Embryonic facial prominence (tissue), 1 donor: Measurements from ENCODE around the gene ENPP7.

ENCODE experiments used
- DNase-seq: peaks from one replicate; pipeline ENCODE4 v3.0.0-alpha.2; 2016; ENCODE audit errors: extremely low spot score

ENPP7 gene

DNA sequence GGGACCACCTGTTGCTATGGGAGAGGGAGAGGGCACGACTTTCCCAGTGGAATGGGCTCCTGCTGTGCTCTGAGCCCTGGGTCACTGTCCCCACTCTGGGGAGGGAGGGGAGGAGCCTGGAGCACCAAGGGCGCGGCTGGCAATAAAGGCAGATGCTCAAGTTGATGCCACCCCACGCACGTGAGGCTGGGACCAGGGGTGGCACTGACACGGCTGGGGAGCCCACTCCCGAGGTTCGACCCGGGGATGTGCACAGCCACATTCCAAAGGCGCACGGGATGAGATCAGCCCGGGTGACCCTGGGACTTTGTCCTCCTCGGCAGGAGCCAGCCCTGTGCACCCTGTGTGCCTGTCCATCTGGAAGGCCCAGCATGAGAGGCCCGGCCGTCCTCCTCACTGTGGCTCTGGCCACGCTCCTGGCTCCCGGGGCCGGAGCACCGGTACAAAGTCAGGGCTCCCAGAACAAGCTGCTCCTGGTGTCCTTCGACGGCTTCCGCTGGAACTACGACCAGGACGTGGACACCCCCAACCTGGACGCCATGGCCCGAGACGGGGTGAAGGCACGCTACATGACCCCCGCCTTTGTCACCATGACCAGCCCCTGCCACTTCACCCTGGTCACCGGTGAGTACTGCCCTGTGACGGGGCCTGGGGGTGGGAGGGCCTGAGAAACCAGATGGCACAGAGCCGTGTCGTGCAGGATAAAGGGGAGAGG is at the start of gene ENPP7:
ENPP7 (plus strand) TSS at position 175 of the 715 bp plus-strand sequence; CDS start at position 372, 197 bp downstream.
- DNase-seq: no peak

DNA sequence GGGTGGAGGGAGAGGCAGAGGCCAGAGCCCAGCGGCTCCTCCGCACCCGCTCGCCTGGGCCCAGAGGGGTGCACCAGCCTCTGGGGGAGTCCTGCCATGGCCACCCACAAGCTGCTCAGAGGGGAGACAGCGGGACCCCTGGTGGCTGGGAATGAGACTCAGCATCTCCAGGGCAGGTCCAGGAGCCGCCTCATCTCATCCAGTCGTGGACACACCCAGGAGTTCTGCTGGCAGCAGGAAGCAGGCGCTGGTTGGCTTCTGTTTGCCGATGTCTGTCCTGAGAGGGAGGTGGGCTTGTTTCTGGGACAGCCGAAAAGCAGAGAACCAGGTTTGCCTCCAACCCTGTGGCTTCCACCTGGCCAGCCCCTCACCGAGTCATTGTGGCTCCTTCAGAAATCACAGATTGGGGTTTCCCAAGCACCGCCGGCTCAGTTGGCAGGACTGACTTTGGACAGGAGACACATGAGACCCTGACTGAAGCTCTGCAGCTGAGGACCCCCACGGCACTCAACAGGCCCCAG is 49.6 kb upstream of the ENPP7 start:
- DNase-seq: no peak

DNA sequence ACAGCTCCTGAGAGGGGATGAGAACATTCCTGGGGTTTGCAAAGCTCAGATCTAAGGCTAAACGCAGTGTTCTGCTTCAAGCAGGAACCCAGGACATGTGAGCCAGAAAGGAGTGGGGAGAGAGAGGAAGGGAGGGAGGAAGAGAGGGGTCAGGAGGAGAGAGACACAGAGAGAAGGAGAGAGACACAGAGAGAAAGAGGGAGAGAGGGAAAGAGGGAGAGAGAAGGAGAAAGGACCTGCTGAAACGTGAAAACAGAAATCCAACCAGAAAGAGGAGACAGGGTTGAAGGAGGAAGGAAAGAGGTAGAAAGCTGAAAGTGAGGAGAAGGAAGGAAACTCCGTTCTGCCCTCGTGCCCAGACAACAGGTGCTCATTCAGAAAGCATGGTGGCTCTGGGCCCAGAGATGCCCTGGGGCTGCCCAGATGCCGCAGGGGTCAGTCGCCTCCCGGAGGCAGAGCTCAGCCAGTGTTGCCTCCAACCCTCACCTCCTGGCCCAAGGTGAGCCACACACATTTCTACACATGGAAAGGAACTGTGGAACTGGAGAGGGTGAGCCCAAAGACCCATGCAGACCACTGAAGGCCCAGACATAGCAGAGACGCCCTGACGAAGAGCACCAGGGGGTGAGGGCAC is 49.0 kb upstream of the ENPP7 start:
- no peak for DNase-seq

DNA sequence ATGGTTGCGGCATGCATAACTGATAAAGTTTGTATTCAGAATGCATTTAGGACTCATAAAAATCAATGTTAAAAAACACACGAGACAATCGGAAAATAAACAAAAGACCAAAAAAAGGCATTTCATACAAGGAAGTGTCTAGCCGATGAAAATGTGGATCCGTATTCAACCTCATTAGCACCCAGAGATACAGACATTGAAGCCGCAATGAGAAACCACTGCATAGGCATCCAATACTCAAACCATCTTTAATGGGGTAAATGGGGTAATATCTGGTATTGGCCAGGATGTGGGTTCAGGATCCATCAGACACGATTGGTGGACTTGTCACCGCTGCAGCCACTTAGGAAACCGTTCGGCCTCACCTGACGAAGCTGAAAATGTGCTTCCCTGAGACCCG is 47.4 kb upstream of the ENPP7 start:
- no peak for DNase-seq

DNA sequence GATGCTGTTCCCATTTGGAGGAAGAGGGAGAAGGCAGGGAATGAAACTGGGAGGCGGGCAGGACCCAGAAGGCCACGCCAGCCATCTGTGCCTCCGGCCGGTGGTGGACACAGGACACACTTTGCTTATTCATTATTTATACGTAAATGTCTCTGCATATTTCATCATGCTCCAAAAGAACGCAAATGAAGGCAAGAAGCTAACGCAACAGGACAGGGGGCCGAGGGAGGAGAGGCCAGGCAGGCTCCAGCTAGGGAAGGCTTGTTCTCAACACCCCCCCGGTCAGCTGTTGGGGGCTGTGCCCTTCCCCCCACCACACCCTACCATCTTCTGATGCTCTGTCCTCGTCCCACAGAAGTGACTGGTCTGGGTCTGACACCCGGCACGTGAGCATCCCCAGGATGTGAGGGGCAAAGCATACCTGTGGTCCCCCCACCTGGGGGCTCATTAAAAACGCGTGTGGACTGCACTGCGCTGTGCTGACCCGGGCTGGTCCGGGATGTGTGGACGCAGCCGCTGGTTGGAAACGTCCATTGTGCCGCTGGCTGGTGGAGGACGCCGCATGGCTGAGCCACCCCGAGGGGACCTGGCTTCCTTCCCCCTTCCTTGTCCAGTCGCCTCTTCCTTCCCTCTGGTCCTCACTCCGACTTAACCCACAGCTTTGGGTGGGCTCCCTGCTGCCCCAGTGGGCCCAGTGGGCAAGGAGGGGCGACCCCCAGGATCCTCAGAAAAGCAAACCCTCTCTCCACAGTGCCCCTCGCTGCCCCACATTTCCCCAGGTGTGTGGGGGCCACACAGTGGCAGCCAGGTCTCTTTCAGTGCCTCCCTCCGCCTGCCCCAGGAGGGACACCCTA is 46.4 kb upstream of the ENPP7 start:
- no peak for DNase-seq

DNA sequence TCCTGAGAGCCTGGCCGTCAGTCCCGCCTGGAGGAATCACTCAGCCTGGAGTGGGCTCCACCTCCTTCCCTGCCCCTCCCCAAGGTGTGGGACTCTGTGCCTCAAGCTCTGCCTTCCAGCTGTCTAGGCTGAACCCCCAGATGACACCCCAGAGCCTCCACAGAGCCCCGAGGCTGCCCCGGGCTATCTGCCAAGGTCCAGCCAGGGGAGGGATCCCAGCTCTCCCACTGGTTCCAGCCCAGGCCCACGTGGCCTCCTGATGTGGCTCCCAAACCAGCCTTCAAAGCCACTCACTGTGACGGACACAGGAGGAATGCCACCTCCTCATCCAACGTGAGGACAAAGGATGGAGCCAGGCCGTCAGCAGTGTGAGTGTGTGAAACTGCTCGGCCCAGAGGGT is 45.6 kb upstream of the ENPP7 start:
- DNase-seq: no peak

DNA sequence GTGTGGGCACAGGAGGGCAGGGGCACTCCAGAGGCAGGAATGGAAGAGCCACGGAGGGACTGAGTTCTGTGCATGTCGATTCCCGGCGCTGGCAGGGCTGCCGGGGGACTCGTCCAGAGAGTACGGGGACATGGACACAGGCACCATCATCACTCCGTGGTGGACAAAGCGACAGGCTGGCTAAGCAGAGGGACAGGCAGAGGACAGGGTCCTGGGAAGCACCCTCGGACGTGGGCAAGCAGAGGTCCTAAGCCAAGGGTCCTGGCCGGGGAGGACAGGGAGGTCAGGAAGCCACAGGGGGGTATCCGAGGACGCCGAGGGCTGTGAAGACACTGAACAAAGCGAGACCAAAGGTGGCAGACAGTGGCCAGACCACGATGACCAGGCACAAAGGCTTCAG is 44.3 kb upstream of the ENPP7 start:
- DNase-seq: no peak

DNA sequence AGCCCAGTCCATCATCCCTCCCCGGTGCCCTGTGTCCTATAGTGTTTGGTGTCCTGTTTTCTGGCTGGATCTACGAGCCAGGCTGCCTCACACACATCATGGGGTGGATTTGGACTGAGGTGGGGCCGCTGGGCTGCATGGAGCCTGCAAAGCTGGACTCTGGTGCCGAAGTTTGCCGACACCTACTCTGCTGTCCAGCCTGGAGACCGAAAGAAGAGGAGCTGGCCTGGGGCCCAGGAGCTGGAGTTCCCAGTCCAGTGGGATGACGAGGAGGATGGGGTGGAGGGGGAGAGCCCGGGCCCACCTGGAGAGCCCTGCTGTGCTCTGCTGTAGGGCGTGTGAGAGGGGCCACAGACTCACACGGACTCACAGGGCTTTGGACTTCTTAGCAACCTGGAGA is 40.3 kb upstream of the ENPP7 start:
- no peak for DNase-seq

DNA sequence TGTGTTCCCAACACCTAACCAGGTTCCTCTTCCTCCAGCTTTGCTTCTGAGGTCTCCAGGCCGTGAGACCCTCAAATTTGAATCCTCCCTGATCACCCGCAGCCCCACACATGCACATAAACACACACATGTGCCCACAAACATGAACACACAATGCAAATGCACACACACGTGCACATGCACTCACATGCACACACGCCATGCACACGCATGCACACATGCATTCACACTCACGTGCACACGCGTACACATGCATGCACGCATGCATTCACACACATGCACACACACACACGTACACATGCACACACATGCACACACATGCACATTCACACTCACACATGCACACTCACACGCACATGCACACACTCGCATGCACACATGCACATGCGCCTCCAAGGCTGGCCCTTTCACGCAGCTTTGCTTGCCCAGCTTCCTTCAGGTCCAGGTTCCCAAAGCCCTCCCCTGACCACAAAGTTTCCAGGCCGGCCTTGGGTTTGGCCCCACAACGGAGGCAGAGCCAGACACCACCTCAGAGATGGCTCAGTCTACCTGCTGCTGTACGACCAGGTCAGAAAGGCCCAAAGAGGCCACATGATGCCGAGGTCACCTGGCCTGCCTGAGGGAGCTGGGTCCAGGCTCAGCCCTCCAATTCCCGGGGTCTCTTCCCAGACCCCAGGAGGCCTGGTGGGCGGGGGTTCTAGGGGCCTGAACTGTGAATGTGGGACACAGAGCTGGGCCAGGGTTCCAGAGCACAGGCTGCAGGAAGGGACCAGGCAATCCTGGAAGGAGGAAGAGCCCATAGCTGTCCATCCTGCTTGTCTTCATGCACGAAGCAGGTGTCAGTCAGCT is 39.5 kb upstream of the ENPP7 start:
- DNase-seq: no peak

- no peak for DNase-seq
Observed at GRCh38 chr17:79691931-79692330, 38.8 kb upstream of the ENPP7 start.

GRCh38 chr17:79693419-79693818 is 37.3 kb upstream of the ENPP7 start:
- DNase-seq: no peak

DNA sequence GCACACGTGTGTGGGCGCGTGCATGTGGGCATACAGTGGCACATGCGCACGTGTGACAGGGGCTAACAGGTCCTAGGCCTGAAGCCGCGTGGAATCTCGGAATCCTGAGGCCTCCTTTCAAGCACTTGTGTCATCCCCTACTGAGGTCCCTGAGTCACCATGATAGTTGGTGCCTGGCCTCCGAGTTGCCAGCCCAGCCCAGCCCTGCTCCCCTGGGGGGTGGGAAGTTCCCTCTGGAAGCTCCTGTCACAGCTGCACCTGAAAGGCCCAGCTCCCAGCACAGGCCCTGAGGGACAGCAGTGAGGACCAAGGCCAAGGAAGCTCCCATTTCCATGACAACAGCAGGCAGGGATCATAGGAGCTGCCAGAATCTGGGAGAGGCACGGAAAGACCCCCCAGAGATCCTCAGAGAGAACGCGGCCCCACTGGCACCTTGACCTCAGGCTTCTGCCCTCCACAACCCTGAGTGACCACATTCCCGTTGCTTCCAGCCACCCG is 35.4 kb upstream of the ENPP7 start:
- no peak for DNase-seq

- DNase-seq: peak; percentile 50
Observed at GRCh38 chr17:79695797-79696609, 34.7 kb upstream of the ENPP7 start.

- no peak for DNase-seq
Observed at GRCh38 chr17:79696610-79696982, 34.1 kb upstream of the ENPP7 start.

DNA sequence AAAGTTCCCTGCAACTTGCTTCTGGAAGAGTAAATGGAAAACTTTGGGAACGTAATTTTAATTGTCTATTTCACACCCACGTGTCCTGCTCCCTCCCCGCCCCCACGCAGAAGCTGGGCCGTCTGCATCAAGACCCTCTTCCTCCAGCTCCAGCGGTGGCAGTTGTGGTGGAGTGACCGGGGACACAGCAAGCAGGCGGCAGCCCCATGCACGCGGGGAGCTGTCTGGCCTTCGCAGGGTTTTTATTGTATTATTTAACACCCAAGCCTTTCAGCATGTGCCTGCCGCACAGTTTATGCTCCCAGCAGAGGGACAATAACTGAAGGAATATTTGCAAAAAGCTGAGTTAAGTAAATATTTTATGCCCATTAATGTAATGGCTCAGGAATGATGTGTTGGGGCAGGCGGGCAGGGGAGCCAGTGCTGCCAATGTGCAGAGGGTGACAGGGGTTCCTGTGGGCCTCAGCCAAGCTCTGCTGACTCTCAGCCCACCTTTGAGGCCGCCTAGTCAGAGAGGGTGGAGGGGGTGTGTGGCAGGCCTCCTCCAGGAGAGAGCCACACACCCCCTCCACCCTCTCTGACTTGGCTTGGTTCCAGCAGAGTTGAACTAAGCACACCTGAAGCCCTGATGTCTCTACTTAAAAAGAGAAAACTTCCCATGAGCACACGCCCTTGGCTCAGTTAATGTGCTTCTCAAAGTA is 32.4 kb upstream of the ENPP7 start:
- no peak for DNase-seq

- DNase-seq: no peak
Observed at GRCh38 chr17:79699386-79700036, 31.2 kb upstream of the ENPP7 start.

GRCh38 chr17:79700592-79700991 is 30.2 kb upstream of the ENPP7 start:
- no peak for DNase-seq

GRCh38 chr17:79702034-79702433 is 28.7 kb upstream of the ENPP7 start:
- DNase-seq: no peak

- DNase-seq: no peak
Observed at GRCh38 chr17:79702550-79703236, 28.1 kb upstream of the ENPP7 start.
